DLD1 (cell line): ENCODE measurements around the gene HBM.
"Not testable (repeated sequence)": the region's sequence is repeated elsewhere in the genome, so short reads cannot be mapped to it uniquely, and the experiment has no call there.

Experiments
- in situ Hi-C: cut with HindIII; loops from 2 replicates; pipeline ENCODE4 v1.10.0; 2017; ENCODE audit warnings: low sequenced_read_pairs

Gene HBM

GRCh38 chr16:167122-167690 is 1.4 kb downstream of the HBM start:
- in situ Hi-C loops: no loop called here

- in situ Hi-C loops: no loop called here
Measured at GRCh38 chr16:168424-168823, 2.6 kb downstream of the HBM start.

- in situ Hi-C loops: no loop called here
Measured at GRCh38 chr16:169014-169413, 3.2 kb downstream of the HBM start.

GRCh38 chr16:170088-170507 is 4.3 kb downstream of the HBM start:
- in situ Hi-C loops: not testable (repeated sequence)

- in situ Hi-C loops: no loop called here
Measured at GRCh38 chr16:170788-171187, 5.0 kb downstream of the HBM start.

GRCh38 chr16:172374-172941 is 6.7 kb downstream of the HBM start, which contains the start of gene HBA2:
TSS of gene HBA2 (plus strand) at chr16:172876. CDS start at chr16:172913, 37 bp downstream.
- in situ Hi-C loops: not testable (repeated sequence)

- in situ Hi-C loops: not testable (repeated sequence)
Measured at GRCh38 chr16:173211-173854, 7.6 kb downstream of the HBM start.

- in situ Hi-C loops: not testable (repeated sequence)
Measured at GRCh38 chr16:173928-174769, 8.4 kb downstream of the HBM start.

GRCh38 chr16:175011-175949 is 9.5 kb downstream of the HBM start:
- in situ Hi-C loops: no loop called here

GRCh38 chr16:176006-176405 is 10.2 kb downstream of the HBM start:
- in situ Hi-C loops: not testable (repeated sequence)

- in situ Hi-C loops: not testable (repeated sequence)
Measured at GRCh38 chr16:176477-177382, 11.0 kb downstream of the HBM start, which contains the start of gene HBA1. TSS of gene HBA1 (plus strand) at chr16:176680. CDS start at chr16:176717, 37 bp downstream.

GRCh38 chr16:177394-177822 is 11.6 kb downstream of the HBM start:
- in situ Hi-C loops: no loop called here

- in situ Hi-C loops: no loop called here
Measured at GRCh38 chr16:177981-178667, 12.3 kb downstream of the HBM start.

GRCh38 chr16:178668-179015 is 12.9 kb downstream of the HBM start:
- in situ Hi-C loops: no loop called here

- in situ Hi-C loops: no loop called here
Measured at GRCh38 chr16:179211-180092, 13.7 kb downstream of the HBM start.

- in situ Hi-C loops: no loop called here
Measured at GRCh38 chr16:180101-180675, 14.4 kb downstream of the HBM start, which contains the start of gene HBQ1. TSS of gene HBQ1 (plus strand) at chr16:180459. CDS start at chr16:180487, 28 bp downstream.
